ENCODE measurements around the gene BRPF1.

- TF ChIP-seq EZH2phosphoT487 (conservative IDR thresholded peaks at IDR 0.05; ENCODE audit: low read length) = no peak
- TF ChIP-seq, protein P1, sequence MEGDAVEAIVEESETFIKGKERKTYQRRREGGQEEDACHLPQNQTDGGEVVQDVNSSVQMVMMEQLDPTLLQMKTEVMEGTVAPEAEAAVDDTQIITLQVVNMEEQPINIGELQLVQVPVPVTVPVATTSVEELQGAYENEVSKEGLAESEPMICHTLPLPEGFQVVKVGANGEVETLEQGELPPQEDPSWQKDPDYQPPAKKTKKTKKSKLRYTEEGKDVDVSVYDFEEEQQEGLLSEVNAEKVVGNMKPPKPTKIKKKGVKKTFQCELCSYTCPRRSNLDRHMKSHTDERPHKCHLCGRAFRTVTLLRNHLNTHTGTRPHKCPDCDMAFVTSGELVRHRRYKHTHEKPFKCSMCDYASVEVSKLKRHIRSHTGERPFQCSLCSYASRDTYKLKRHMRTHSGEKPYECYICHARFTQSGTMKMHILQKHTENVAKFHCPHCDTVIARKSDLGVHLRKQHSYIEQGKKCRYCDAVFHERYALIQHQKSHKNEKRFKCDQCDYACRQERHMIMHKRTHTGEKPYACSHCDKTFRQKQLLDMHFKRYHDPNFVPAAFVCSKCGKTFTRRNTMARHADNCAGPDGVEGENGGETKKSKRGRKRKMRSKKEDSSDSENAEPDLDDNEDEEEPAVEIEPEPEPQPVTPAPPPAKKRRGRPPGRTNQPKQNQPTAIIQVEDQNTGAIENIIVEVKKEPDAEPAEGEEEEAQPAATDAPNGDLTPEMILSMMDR (IDR thresholded peaks at IDR 0.05; ENCODE audit: insufficient read depth, low read length, poor library complexity, severe bottlenecking) = no peak
Observed at GRCh38 chr3:9745521-9745920, 14.0 kb downstream of the BRPF1 start.
